GM21423 (cell line): ENCODE results near the gene DBX1.

ENCODE experiments used
- ATAC-seq: cut with Tn5 transposase; IDR thresholded peaks from one replicate; pipeline ENCODE4 v1.9.1; 2021; ENCODE audit warnings: mild to moderate bottlenecking, moderate library complexity; ENCODE audit not compliant: unreplicated experiment

DBX1 gene

GRCh38 chr11:20126724-20127123 is 33.6 kb downstream of the DBX1 start:
- no peak for ATAC-seq

GRCh38 chr11:20125927-20126326 is 34.3 kb downstream of the DBX1 start:
- no peak for ATAC-seq

DNA sequence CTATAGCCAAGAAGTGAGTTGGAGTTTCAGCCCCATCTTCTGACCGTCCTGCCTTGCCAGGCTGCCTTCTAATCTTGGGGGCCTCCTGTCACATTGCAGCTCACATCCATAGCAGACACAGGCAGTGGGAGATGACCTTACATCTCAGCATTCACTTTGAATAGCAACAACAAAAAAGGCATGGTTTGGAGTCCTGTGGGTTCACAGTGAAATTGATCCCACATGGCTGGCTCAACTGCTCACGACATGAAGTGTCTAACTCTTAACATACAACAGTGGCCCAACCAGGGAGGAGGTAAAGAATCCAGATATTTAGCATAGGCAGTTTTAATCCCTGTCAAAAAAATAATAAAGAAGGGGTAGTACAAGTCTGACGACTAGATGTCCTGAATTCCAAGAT is 38.1 kb downstream of the DBX1 start:
- ATAC-seq, result no peak

GRCh38 chr11:20120134-20120925 is 39.9 kb downstream of the DBX1 start:
- no peak for ATAC-seq

DNA sequence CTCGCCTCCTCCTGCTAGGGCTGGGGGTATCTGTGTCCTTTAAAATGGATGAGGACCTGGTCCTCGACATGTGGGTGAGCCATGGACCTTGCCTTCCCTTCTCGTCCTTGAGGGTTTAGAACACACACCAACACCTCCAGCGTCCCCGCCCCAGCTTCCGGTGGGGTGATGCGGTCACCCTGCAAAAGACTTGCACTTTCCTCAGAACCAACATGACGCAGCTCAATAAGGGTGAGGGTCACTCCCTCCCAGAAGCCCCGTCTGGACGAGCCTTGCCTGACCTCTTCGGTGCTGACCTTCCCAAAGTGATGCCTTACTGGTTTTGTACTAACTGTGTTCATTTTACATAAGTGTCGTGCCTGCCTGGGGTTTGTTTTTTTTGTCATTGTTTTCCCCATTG is 41.0 kb downstream of the DBX1 start:
- no peak for ATAC-seq

- no peak for ATAC-seq
Observed at GRCh38 chr11:20118209-20118608, 42.1 kb downstream of the DBX1 start.

DNA sequence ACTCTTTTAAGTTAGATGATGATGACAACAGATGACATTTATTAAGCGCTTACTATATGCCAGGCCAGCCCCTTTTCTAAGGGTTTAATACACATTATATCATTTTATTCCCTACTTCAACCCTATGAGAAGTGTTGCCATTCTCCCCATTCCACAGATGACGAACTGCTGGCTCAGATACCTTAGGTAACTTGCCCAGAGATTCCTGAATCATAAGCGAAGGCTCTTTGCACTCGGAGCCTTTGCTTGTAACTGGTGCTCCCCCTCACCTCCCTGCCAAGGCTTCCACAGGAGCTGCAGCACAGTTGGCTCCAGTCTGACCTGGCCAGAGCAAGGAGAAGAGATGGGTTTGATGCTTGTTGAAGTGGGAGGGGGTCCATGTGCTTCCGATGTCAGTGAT is 43.0 kb downstream of the DBX1 start:
- ATAC-seq, result no peak

DNA sequence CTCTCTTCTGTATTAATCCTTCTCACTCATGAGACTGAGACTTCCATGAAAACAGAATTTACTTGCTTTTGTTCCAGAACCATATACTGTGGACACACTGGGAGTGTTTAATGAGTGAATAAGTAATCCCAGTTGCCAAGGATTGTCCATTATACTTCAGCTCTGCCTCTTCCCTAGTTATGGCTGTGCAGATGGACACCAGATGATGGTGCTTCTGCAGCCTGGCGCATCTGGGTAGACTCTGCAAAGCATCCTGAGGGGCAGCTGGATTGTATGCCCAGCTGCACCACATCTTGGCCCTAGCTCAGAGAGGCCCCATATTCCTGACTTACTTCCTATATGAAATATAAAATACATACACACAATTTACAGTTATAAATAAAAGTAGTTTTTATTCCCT is 43.5 kb downstream of the DBX1 start:
- ATAC-seq, result no peak

DNA sequence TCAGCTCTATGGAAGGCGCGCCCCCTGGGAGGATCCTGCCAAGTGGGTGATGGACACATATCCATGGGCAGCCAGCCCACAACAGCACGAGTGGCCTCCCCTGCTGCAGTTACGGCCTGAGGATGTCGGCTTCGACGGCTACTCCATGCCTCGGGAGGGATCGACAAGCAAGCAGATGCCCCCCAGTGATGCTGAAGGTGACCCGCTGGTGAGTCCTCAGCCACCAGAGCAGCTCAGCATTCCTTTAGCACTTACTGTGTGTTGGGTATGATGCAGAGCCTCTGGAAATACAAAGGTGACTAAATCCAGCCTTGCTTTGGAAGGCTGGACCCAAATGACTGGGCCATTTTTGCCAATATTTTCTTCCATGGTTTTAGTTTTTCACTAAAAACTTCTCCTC is 45.7 kb downstream of the DBX1 start:
- no peak for ATAC-seq

DNA sequence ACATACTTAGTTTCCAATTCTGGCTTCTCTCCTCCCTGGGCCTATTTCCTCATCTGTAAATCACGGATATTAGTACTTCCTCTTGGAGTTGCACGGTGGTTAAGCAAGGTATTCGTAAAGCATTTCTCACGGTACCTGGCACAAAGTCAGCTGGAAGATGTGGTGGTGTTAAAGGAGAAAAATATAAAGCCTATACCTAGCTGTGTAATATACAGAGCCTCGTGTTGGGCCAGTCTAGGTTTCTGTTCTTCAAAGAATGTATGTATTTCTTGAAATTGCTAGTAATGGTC is 47.2 kb downstream of the DBX1 start:
- ATAC-seq, result no peak

DNA sequence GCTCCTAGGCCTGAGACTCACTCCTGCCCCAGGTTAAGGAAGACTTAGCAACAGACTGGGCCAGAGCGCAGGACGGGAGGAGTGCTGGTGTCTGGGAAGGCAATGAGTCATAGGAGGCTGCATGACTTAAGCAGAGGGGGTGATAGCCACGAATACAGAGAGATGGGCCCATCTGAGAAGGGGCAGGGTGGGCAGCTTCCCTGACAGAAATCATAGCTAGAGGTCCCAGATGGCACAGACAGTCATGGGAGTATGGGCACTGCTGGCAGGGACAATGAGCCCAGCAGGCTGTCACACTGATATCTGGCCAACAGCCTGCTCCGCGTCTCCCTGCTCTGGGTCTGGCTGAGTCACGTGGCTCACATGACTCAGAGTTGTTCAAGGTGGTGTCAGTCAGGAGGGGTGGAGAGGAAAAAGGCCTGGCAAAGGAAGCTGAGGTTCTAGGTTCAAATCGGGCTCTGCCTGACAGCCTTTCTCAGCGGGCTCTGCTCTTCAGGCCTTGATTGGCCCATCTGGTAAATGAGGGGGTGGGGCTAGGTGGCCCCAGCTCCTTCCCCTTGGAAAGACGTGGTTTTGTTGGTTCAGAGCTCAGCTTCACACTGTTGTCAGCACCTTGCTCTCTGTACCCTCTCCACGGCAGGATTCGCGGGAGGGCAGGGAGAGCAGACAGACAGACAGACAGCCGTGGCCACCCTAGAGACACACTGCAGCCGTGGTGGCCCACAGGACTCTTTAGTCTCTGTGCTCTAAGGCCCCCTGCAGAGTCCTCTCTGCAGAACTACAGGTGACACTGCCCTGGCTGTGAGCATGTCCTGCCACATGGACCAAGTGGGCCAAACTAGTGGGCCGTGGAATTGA is 47.8 kb downstream of the DBX1 start:
- ATAC-seq, result no peak

GRCh38 chr11:20111871-20112270 is 48.4 kb downstream of the DBX1 start:
- ATAC-seq, result no peak

- ATAC-seq, result peak; percentile 88
Observed at GRCh38 chr11:20110908-20111669, 49.2 kb downstream of the DBX1 start.

GRCh38 chr11:20109731-20110445 is 50.4 kb downstream of the DBX1 start:
- no peak for ATAC-seq
